ENCODE measurements around the gene NREP.

GRCh38 chr5:111749303-111750026, 7.5 kb downstream of the NREP start:
- TF ChIP-seq EZH2 (IDR thresholded peaks at IDR 0.05; ENCODE audit: insufficient read depth, poor library complexity, severe bottlenecking) (no peak), EZH2phosphoT487 (IDR thresholded peaks at IDR 0.05; ENCODE audit: insufficient read depth, low read depth) (no peak)
